Gastroesophageal sphincter (tissue), 4 donors: ENCODE results near the gene GRID1. TPM values are rescaled to one million over a fixed set of nuclear protein-coding genes. Genes with fewer than 3 reads are reported as not detected.

ENCODE experiments used
- ATAC-seq: fragments of 150-250 bp; one replicate; pipeline ENCODE4 v1.9.1; 2016; ENCODE audit warnings: mild to moderate bottlenecking, moderate library complexity
- H3K27ac ChIP-seq, 4 donors: fragments of 200-600 bp; sonication (generic) in 3 of 4; 1 replicate in 3 of 4; 2 replicates in 1 of 4; pipeline ENCODE4 v1.5.1; 2016 to 2019
- H3K27me3 ChIP-seq: fragments of 200-600 bp; sonication (generic); one replicate; pipeline ENCODE4 v1.5.1; 2019
- H3K36me3 ChIP-seq, 2 donors: fragments of 200-600 bp; sonication (generic); one replicate each; pipeline ENCODE4 v1.5.1; 2019; ENCODE audit warnings: control low read depth in 1 of 2
- H3K4me1 ChIP-seq, 3 donors: fragments of 200-600 bp; sonication (generic); 1 replicate in 2 of 3; 2 replicates in 1 of 3; pipeline ENCODE4 v1.5.1; 2016 to 2019; ENCODE audit warnings: control low read depth in 2 of 3
- H3K4me3 ChIP-seq, 2 donors: fragments of 200-600 bp; sonication (generic); one replicate each; pipeline ENCODE4 v1.5.1; 2019; ENCODE audit warnings: mild to moderate bottlenecking in 1 of 2, moderate library complexity in 1 of 2
- H3K9me3 ChIP-seq, 3 donors: fragments of 200-600 bp; sonication (generic); one replicate each; pipeline ENCODE4 v1.5.1; 2017 to 2019; ENCODE audit warnings: control low read depth in 2 of 3
- CTCF ChIP-seq, 4 experiments: fragments of 200-600 bp in 2 of 4; fragments of 450-650 bp in 2 of 4; sonication (generic) in 1 of 4; IDR thresholded peaks; one replicate each; pipeline ENCODE4 v1.5.1; 2017 to 2019; ENCODE audit warnings: antibody characterized with exemption in 4 of 4, mild to moderate bottlenecking in 2 of 4, moderate library complexity in 2 of 4
- EP300 ChIP-seq: sonication (generic); formaldehyde crosslinking; IDR thresholded peaks from one replicate; pipeline ENCODE4 v1.6.1; 2017; ENCODE audit warnings: antibody characterized with exemption, mild to moderate bottlenecking
- POLR2A ChIP-seq, 2 donors: fragments of 450-650 bp; IDR thresholded peaks; one replicate each; pipeline ENCODE4 v1.6.1; 2017; ENCODE audit warnings: antibody characterized with exemption in 2 of 2, mild to moderate bottlenecking in 2 of 2, moderate library complexity in 1 of 2
- POLR2AphosphoS5 ChIP-seq: sonication (generic); formaldehyde crosslinking; IDR thresholded peaks from one replicate; pipeline ENCODE4 v1.6.1; 2017; ENCODE audit warnings: antibody characterized with exemption
- WGBS, 2 donors: methylation state at CpG; one replicate each; pipeline ENCODE4 v1.1.5; 2018; ENCODE audit warnings: low coverage in 1 of 2; 5-methylcytosine and 5-hydroxymethylcytosine counted together
- total RNA-seq, 4 donors: library from RNA; depleted of rRNA; stranded (reverse); fragments of >200 nt; gene quantifications; one replicate each; pipeline ENCODE4 v1.1.0, GENCODE V29; 2016

GRID1 gene
- total RNA-seq, 4 donors from 2014 or later = 1.2 to 2.7 (median 1.7) TPM

- no peaks in the 10 kb centered on the region for H3K9me3 ChIP-seq
- no peak for TF ChIP-seq POLR2A (IDR thresholded peaks at IDR 0.05)
- no peak for TF ChIP-seq CTCF (IDR thresholded peaks at IDR 0.05)
- no peak for TF ChIP-seq POLR2AphosphoS5
- TF ChIP-seq EP300 = no peak
- ATAC-seq = no peak
- no peaks in the 10 kb centered on the region for H3K4me1 ChIP-seq
- peaks cover 9% of the 10 kb centered on the region for H3K27me3 ChIP-seq
- no peak overlapping the region for H3K4me3 ChIP-seq
- no peak overlapping the region for H3K27ac ChIP-seq
- no peaks in the 10 kb centered on the region for H3K36me3 ChIP-seq
- WGBS, 2 donors = 82 to 90% methylated on average over 2 to 3 of the region's 3 CpGs
Measured at GRCh38 chr10:86344281-86344680, 22.3 kb downstream of the GRID1 start.

- peaks cover 14% of the 10 kb centered on the region for H3K27me3 ChIP-seq
- H3K4me3 ChIP-seq = no peak overlapping the region
- H3K36me3 ChIP-seq = no peaks in the 10 kb centered on the region
- H3K4me1 ChIP-seq = no peaks in the 10 kb centered on the region
- no peak for ATAC-seq
- 80 to 83% methylated on average over 1 of the region's 7 CpGs for WGBS, 2 donors
- no peak for TF ChIP-seq POLR2AphosphoS5
- H3K27ac ChIP-seq = no peak overlapping the region
- no peaks in the 10 kb centered on the region for H3K9me3 ChIP-seq
Measured at GRCh38 chr10:86343761-86344160, 22.8 kb downstream of the GRID1 start.

- H3K9me3 ChIP-seq = no peaks in the 10 kb centered on the region
- H3K27me3 ChIP-seq = peaks cover 17% of the 10 kb centered on the region
- no peak overlapping the region for H3K4me3 ChIP-seq
- TF ChIP-seq POLR2AphosphoS5 (no peak), CTCF (IDR thresholded peaks at IDR 0.05) (no peak), POLR2A (IDR thresholded peaks at IDR 0.05) (no peak), EP300 (no peak)
- no peak overlapping the region for H3K27ac ChIP-seq
- H3K36me3 ChIP-seq = no peaks in the 10 kb centered on the region
- WGBS, 2 donors = no CpG with 5 or more reads among the region's 11 CpGs
- no peak for ATAC-seq
- H3K4me1 ChIP-seq = no peaks in the 10 kb centered on the region
Measured at GRCh38 chr10:86342111-86342863, 24.3 kb downstream of the GRID1 start.

GRCh38 chr10:86341361-86341811 is 25.2 kb downstream of the GRID1 start:
- H3K9me3 ChIP-seq = no peaks in the 10 kb centered on the region
- 38 to 49% methylated on average over 4 to 5 of the region's 13 CpGs for WGBS, 2 donors
- H3K27me3 ChIP-seq = peaks cover 21% of the 10 kb centered on the region
- no peak for ATAC-seq
- H3K27ac ChIP-seq = no peak overlapping the region
- TF ChIP-seq CTCF (IDR thresholded peaks at IDR 0.05) = no peak
- no peak for TF ChIP-seq POLR2A (IDR thresholded peaks at IDR 0.05)
- no peak for TF ChIP-seq EP300
- no peak for TF ChIP-seq POLR2AphosphoS5
- no peaks in the 10 kb centered on the region for H3K4me1 ChIP-seq
- no peaks in the 10 kb centered on the region for H3K36me3 ChIP-seq
- no peak overlapping the region for H3K4me3 ChIP-seq

DNA sequence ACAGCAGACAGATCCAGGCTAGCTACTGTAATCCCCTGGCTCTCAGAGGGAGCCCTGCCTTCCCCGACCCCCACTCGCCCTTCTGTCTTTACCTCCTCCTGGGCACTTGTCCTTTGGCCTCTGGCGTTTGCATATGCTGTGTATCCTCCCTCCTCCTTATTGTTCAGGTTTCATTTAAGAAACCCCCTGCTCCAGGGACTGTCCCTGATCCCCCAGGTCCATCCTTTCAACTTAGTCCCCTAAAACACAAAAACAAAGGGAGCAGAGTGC is 25.7 kb downstream of the GRID1 start:
- Histone ChIP-seq H3K27ac (no peak overlapping the region), H3K4me1 (no peaks in the 10 kb centered on the region)

More for the DNA sequence above, 25.7 kb downstream of the GRID1 start:
- no peak for TF ChIP-seq EP300
- TF ChIP-seq CTCF (IDR thresholded peaks at IDR 0.05) = no peak
- no peak for TF ChIP-seq POLR2AphosphoS5
- Histone ChIP-seq H3K9me3 (no peaks in the 10 kb centered on the region), H3K4me3 (no peak overlapping the region), H3K27me3 (peaks cover 21% of the 10 kb centered on the region), H3K36me3 (no peaks in the 10 kb centered on the region)
- 66% methylated on average over 3 of the region's 3 CpGs; no CpG with 5 or more reads in 1 of the 2 donors for WGBS, 2 donors
- no peak for ATAC-seq
